HG03432 (cell line): ENCODE measurements around the gene HIPK2.

ENCODE experiments used
- ATAC-seq: cut with Tn5 transposase; IDR thresholded peaks from one replicate; pipeline ENCODE4 v1.9.1; 2021; ENCODE audit warnings: mild to moderate bottlenecking, moderate library complexity; ENCODE audit not compliant: unreplicated experiment

HIPK2 gene

DNA sequence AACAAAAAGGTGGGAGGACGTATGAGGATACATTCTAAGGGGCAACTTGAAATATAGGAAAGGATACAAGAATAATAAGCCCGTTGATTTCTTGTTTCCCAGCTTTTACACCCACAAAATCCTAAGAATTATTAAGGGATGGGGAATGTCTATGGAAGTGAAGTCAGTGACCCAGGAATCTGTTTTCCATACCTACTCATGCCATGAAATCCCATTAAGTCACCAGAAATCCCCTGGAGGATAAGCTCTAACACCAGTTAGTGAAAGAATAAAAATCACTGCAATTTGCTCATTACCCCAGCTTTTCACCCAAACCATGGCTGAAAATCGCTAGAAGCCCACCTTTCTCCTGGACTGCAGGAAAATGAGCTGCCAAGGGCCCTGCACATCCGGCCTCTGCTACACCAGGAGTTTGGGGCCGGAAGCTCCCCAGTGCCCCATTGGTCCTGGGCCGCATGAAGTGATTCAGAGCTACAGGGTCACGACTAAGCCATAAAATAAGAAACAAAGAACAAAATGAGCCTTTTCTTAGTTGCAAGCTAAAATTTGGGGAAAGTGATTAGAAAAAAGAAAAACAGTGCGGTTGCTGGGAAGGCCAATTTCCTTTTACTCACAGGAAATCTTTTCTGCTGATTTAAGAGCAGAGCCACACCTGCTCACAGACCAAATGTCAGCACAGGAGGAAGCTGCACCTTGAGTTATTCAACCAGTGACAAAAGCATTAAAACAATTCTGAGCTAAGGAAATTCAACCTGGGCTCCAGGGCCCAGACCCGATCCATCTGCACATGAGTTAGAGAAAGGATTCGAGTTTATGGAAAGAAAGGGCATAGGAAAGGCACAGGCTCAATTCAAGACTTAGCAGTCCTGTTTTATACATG lies 40.3 kb downstream of the HIPK2 start:
- ATAC-seq: no peak

DNA sequence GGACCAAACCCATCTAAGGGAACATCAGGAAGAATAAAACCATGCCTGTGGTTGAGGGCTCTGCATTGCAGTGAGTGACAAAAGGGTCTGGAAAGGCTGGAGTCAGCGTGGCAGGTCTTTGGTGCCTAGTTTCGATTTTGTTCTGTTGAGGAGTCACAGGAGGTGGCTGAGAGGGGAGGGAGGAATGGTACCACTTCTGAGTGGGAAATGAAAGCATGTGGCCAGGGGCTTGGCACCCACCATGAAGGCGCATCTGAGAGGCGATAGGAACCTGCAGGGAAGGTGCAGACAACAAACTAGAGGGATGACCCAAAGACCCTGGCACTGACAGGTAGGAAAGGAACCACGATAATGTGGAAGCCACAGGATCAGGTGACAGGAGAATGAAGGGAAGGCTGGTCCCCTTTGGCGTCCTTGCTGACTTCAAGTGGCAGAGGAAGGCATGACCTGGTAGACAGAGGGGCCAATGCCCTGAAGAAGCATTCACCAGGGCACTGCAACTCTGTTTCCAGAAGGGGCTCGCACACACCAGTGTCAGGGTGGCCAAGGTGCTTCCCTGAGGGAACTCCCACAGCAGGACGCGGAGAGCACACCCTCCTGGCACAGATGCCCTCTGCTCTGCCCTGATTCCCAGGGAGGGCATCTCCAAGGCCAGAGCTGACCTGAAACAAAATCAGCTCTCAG lies 41.7 kb downstream of the HIPK2 start:
- no peak for ATAC-seq

DNA sequence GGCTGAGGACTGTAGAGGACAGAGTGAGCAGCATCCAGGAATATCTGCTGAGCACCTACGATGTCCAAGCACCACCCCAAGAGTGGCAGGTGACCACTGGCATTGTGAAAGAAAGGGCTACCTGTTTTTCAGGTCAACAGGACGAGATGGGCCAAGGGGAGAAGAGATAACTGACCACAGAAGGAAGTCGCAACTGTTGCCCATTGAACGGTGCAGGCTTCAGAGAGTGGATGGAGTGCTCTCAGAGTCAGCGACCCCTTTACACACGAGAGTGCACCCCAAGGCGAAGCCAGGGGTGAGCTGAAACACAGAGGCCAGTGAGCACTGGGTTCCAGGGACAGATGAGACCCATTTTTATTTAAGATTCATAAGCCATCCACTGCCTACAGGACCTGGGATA lies 42.3 kb downstream of the HIPK2 start:
- no peak for ATAC-seq

DNA sequence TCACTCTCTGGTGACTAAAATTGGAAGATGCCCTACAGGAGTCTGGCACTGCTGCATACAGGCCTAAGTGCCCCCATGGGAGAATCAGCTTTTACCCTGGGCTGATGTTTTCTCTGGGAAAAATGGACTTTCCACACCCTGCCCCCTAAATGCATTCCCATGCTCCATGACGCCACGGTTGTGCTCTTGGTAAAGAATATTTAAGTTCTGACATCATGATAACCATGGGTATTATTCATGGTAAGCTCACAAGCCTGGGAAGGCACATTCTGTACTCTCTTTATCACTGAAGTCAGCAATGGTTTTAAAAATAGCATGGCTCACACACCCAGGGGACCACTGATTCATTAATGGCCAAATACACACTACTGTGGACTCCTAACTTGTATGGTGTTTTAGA lies 43.4 kb downstream of the HIPK2 start:
- ATAC-seq: no peak

DNA sequence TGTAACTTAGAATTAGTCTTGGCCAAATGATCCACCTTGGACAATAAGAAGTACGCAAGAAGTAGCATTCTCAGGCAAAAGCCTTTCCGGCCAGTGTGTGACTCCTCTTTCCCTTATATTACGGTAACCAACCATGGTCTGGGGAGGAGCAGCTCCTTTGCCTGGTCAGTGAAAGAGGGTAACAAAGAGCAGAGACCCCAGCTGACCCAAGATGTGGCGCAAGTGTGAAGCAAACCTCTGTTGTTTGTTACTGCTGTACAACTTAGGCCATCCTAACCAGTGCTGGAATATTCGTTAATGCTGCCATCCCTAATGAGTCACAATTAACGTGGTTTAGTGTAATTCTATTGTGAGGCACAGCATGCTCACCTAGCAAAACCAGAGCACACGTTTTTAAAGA lies 44.0 kb downstream of the HIPK2 start:
- ATAC-seq: no peak

DNA sequence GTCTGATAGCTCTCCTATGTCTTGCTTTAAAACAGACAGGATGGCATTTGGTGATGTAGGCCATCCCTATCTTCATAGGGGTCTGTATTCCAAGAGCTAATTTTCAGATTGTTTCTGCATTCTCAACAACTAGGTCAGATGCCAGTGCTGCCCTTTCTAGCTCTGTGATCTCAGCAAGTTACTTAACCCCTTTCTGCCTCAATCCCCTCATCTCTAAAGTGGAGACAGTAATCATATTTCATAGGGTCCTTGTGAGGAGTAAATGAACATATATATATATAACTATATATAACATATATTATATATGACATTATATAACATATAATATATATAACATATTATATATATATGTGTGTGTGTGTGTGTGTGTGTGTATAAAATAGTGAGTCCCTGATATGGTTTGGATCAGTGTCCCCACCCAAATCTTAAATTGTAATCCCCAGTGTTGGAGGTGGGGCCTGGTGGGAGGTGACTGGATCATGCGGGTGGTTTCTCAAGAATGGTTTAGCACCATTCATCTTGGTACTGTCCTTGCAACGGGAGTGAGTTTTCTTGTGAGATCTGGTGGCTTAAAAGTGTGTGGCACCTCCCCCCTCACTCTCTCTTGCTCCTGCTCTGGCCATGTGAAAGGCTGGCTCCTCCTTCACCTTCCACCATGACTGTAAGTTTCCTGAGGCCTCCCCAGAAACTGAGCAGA lies 45.2 kb downstream of the HIPK2 start:
- no peak for ATAC-seq

DNA sequence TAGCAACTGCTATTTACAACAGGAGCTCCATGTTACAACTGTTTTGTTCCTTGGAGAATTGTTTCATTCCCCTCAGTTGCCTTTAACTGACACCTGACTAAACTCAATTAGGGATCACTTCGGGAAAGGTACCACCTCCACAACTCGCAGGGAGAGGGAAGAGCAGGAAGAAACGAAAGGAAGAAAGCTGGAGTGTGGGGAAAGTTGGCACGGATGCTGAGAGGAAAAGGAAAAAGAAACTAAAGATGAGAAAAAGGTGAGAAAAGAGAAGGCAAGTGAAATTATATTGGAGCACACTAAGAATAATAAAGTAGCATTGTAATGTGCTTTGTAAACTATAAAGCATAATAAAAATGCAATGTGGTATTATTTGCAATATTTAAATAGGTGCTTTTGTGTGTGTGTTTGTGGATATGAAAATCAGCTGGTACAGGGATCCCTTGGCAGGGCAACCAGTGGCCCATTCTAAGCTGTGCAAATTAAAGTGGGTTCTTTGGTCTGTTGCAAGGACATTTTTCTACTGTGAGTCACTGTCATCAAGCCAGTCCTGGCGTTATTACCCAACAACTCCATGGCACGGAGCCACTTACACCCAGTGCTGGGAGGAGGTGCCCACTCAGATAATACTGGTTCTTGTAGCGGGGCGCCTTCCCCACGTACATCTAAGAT lies 45.9 kb downstream of the HIPK2 start:
- ATAC-seq: no peak

DNA sequence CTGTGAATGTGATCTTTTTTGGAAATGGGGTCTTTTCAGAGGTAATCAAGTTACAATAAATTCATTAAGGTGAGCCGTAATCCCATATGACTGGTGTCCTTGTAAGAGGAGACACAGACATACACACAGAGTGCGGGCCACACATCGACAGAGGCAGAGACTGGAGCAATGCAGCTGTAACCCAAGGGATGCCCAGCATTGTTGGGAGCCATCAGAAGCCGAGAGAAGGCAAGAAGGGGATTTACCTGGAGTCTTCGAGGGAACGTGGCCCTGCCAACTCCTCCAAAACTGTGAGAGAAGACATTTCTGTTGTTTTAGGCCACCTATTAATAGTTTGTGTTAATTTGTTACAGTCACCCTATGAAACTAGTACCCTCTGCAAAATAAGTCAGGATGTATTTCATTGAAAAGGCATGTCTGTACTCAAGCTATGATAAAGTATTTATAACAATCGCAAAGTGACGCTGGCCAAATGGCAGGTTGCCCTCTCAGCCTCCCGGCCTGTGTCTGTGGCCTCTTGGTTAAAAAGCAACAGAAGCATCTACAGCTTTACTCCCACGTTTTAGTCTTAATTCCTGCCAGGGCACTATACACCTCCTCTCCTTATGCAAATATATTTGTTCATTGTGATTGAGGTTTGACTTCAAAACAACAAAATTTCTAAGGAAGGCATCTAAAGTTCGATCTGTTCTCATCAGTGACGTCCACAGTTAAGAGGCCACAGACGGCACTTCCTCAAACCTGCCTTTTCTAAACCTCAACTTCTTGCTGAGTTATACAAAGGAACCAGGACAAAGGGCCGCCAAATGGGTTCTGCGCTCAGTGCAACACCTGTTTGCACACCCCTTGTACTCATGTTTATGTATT lies 46.8 kb downstream of the HIPK2 start:
- ATAC-seq: peak; percentile 82

DNA sequence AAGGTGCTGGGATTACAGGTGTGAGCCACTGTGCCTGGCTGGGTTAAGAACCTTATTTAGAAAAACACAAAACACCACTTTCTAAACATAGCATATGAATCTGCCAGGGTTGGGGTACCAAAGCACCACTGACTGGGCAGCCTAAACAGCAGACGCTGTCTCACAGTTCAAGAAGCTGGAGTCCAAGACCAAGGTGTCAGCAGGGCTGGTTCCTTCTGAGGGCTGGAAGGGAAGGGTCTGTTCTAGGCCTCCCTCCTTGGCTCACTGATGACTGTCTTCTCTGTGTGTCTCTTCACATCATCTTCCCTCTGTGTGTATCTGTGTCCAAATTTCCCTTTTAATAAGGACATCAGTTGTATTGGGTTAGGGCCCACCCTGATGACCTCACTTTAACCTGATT lies 49.6 kb downstream of the HIPK2 start:
- ATAC-seq: no peak

DNA sequence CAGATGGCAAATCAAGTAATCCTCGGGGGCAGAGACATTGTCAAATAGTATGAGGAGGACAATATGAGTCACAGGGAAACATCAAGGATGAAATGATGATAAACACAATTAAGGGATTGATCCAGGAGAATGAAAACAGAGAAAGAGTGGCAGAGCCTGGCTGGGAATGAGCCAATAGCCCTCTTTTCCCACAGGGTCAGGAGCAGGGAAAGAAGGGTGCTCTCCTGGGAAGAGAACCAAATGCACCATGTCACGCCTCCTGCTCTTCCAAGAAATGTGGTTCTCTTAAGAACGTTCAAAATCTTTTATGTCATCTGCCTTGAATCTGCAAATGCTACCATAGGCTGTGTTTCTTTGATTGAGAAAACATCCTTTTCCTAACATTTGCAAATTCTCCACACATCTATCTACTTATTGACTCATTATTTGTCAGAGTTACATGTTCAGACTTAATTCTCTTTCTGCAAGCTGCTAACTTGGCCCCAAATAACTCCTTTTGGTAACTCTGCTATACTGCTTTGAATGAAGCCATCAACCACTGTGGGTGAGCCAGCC lies 50.6 kb downstream of the HIPK2 start:
- no peak for ATAC-seq

DNA sequence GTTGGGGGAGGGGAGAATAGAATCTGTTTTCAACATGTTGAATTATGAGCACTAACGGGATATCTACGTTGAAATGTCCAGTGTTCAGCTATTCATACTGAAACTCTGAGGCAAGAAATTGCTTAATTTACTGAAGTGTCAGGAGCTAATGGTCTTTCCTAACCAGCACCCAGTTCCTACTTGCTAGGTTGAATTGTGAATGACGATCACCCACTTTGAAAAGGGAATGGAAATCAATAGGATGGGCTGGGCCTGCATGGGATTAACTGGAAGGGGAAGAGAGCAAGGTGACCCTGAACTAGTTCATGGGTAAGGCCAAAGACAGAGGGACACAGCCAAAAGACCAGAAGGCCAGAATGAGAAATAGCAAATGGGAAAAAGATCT lies 51.3 kb downstream of the HIPK2 start:
- ATAC-seq: no peak

DNA sequence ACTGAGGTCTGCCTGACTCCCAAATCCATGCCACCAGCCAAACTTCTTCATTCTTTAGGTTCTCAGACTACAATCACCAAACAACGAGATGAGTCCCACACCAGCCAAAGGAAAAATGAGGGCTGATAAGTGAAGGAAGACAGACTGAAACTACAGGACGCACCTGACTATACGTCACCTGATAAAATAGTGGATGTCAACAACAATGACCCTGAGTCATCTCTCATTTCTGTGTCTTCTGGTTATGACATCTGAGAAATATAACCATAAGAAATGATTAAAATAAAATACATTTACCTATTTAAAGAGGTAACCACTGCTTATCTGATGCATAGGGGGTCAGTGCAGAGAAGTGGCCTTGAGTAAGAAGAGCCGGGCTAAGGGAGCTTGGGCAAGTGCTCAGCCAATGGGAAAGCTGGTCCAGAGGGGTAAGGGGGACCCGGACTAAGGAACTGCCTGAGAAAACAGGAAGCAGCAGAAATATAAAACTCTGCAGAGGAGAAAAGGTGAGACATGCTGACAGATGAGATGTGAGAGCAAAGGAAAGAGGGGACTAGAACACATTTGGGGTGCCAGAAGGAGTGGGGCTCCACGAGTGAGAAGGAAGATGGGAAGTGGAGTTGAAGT lies 51.8 kb downstream of the HIPK2 start:
- no peak for ATAC-seq

DNA sequence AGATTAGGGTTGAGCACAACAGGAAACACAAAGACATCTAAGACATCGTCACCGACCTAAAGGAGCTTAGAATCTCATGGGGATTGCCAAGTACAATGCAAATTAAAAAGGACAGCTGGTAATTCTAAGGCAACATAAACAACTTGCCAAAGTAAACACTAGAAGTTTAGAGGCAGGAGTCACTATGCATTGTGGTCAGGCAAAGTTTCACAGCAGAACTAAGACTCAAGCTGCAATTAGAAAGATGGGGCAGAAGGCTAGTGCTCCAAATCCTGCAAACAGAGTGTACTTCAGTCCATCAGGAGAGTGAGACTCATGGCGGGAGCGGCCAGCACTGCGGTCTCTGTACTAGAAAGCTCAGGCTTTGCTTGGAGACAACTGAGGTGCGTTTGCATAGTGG lies 52.7 kb downstream of the HIPK2 start:
- ATAC-seq: peak; percentile 70

DNA sequence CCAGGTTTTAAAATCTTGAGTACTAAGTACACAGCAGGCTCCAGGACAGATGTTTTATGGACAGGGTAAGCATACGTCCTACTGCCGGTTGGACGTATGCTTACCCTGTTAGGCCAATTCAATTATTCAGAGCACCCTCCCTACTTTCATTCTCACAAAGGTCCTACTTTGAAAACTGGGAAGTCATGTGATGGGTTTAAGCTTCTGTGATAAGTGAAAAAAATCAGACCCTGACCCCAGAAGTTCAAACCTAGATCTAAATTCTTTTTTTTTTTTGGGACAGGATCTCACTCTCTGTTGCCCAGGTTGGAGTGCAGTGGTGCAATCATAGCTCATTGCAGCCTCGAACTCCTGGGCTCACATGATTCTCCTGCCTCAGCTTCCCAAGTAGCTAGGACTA lies 55.2 kb downstream of the HIPK2 start:
- ATAC-seq: no peak

DNA sequence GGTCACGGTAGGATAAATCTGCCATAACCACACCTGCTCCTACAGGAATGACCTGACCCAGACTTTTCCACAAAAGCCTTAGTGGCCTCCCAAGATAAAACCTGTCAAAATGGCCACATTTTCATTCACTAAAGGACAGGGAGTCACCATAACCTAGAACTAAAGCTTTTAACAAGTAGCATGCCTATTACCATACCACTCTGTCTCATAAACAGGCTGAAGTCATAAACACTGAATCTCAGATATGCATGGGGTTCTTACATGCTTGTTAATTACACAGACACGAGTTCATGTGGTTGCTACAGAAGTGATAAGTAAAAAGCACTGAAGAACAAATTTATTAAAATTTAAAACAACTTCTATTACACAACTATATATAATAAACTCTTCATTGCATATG lies 56.0 kb downstream of the HIPK2 start:
- ATAC-seq: no peak

DNA sequence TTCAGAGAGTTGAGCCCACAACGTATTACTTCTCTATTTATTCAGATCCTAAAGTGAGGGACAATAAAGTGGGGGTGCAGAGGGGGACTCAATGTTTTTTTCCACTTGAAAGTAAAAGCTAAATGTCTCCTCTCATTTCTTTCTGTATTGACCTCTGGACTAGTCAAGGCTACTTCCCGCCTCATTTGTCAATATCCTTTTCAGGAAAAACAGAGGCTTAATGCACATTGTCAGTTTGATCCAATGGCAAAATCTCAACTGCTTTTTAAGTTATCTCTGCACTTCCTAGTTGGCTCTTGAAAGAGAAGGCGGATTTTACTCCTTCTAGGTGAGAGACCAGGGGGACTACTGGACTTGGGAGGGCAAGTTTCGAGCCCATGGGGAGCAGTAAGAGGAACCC lies 56.4 kb downstream of the HIPK2 start:
- ATAC-seq: no peak

DNA sequence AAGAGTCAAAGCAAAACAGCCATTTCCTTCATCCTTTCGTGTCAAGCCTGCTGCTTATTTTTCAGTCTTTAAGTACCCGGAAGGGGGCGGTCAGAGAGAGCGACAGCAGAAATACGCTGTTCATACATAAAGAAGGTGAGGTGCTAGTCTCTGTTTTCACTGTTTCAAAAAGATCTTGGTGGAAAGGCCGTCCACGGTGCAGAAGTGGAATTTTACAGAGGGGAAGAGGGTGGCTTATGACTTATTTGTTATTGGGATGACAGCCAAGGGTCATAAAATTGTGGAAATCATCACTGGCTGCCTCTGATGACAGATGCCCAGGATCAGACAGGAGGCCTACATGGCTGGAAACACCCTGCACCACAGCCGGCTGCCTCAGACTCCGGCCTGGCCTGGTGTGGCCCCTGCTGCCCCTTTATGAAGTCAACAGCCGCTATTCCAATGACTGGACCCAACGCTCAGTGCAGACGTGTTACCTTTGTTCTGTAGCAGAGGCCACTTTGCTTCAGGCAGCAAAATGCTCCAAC lies 57.0 kb downstream of the HIPK2 start:
- peak; percentile 39 for ATAC-seq

DNA sequence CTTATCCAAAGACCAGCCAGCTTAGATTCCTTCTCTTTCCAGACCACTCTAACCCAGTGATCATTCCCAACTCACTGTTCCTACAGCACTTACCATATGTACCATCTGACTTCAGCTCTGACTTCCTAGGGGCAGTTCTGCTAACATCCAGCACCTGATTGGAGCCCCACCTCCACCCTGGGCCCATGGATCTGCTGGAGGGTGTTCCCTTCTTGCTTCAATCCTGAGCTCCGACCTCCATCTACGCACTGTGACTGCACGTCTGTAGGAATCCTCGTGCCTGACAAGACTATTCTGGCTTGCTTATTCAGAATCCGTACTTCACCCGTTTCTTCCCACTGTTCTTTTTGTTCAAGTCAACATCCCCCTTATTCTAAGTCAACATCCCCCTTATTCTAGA lies 57.6 kb downstream of the HIPK2 start:
- ATAC-seq: no peak

DNA sequence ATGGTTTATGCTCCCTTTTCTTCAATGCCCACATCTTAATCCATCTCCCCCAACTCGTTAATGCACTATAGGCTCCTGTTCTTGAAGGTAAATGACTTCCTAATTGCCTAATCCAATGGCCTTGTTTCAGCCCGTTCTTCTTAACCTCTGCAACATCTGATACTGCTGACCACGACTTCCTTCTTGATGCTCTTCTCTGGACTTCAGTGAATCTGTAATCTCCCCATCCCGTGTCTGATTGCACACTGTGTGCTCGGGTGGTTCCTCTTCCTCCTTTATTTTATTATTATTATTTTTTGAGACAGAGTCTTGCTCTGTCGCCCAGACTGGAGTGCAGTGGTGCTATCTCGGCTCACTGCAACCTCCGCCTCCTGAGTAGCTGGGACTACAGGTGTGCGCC lies 58.9 kb downstream of the HIPK2 start:
- ATAC-seq: no peak
